Vagina (tissue), 2 donors: ENCODE data around the gene CHST11. TPM values are rescaled to one million over a fixed set of nuclear protein-coding genes. Genes with fewer than 3 reads are reported as not detected.

ENCODE experiments used
- DNase-seq, 2 donors: peaks; one replicate each; pipeline ENCODE4 v3.0.0-alpha.2; 2017; ENCODE audit errors: extremely low spot score in 2 of 2
- H3K27ac ChIP-seq: fragments of 200-600 bp; sonication (generic); one replicate; pipeline ENCODE4 v1.5.1; 2019
- H3K27me3 ChIP-seq: fragments of 200-600 bp; sonication (generic); one replicate; pipeline ENCODE4 v1.5.1; 2019
- H3K36me3 ChIP-seq, 2 donors: fragments of 200-600 bp; sonication (generic); one replicate each; pipeline ENCODE4 v1.5.1; 2017 to 2019
- H3K4me1 ChIP-seq: fragments of 200-600 bp; sonication (generic); one replicate; pipeline ENCODE4 v1.5.1; 2019
- H3K4me3 ChIP-seq, 2 donors: fragments of 200-600 bp; sonication (generic); 1 replicate in 1 of 2; 2 replicates in 1 of 2; pipeline ENCODE4 v1.5.1; 2016 to 2019
- H3K9me3 ChIP-seq: fragments of 200-600 bp; sonication (generic); one replicate; pipeline ENCODE4 v1.5.1; 2019
- POLR2A ChIP-seq, 2 donors: fragments of 450-650 bp; IDR thresholded peaks; one replicate each; pipeline ENCODE4 v1.6.1; 2017; ENCODE audit warnings: antibody characterized with exemption in 2 of 2, mild to moderate bottlenecking in 2 of 2, moderate library complexity in 2 of 2
- POLR2AphosphoS5 ChIP-seq, 2 donors: sonication (generic); formaldehyde crosslinking; IDR thresholded peaks; one replicate each; pipeline ENCODE4 v1.9.0; 2017; ENCODE audit warnings: antibody characterized with exemption in 2 of 2, mild to moderate bottlenecking in 2 of 2, low read depth in 1 of 2; ENCODE audit not compliant: insufficient read depth in 1 of 2
- intact Hi-C: fragments of 100-400 bp; cut with DNase I; formaldehyde crosslinking; loops from one replicate; pipeline ENCODE4 v1.15.1; 2023
- total RNA-seq: library from RNA; depleted of rRNA; stranded (reverse); fragments of >200 nt; gene quantifications from one replicate; pipeline ENCODE4 v1.2.3, GENCODE V29; 2016
- TF ChIP-seq, protein P1 (sequence below), 3 experiments: fragments of 450-650 bp in 2 of 3; fragments of 200-600 bp in 1 of 3; sonication (generic) in 1 of 3; IDR thresholded peaks; one replicate each; pipeline ENCODE4 v1.5.1; 2017 to 2019; ENCODE audit warnings: antibody characterized with exemption in 3 of 3, mild to moderate bottlenecking in 2 of 3, moderate library complexity in 2 of 3

The CHST11 gene
- total RNA-seq, 1 donor from 2014 or later: 40.0 TPM

DNA sequence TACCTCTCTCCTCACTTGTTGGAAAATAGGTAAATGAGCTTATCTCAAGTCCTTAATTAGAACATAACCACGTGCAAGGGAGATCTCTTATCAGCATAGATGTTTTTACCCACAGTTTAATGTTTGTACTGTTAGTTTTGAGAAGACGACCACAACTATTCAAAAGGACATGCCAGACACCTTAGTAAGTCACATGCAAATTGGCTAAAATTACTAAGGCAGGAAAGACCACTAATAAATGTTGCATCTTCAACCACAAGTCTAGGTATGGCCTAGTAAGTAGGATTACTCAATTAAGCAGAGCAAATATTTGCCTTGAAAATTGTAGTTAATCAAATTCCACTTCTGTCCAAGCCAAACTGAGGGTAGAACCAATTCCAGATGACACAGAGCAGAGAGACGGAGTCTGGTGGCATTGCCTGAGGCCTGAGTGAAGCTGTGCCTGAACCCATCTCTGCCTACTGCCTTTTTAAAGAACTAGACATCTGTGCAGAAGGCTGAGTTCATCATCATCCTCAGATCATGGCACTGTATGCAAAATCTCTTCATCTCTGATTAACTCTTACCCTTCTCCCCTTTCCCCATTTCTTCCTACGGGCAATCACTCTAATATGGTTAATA, 29.7 kb upstream of the CHST11 start:
- H3K27ac ChIP-seq: no peak overlapping the region
- intact Hi-C loops: no loop called here

DNA sequence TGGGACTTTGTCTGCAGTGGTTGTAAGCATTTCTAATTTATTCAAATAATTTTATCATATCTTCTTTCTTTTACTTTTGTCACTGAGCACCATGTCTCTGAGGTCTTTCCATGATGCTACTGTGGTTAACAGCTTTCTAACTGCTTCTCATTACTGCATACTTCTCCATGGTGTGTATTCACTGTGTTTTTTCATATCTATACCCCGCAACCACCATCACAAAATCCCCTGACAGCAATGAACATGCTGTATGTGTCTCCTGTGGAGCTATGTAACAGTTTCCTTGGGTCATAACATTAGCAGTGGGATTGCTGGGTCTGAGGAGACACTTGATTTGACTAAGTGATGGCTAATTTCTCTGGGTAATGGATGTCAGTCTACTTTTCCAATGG, 29.2 kb upstream of the CHST11 start:
- intact Hi-C loops: no loop called here
- no peak for DNase-seq
- no peaks in the 10 kb centered on the region for H3K36me3 ChIP-seq

More for the DNA sequence above, 29.7 kb upstream of the CHST11 start:
- no peaks in the 10 kb centered on the region for H3K4me1 ChIP-seq
- H3K27me3 ChIP-seq: no peaks in the 10 kb centered on the region
- H3K36me3 ChIP-seq: no peaks in the 10 kb centered on the region
- DNase-seq: no peak
- H3K9me3 ChIP-seq: no peaks in the 10 kb centered on the region
- TF ChIP-seq, protein P1, sequence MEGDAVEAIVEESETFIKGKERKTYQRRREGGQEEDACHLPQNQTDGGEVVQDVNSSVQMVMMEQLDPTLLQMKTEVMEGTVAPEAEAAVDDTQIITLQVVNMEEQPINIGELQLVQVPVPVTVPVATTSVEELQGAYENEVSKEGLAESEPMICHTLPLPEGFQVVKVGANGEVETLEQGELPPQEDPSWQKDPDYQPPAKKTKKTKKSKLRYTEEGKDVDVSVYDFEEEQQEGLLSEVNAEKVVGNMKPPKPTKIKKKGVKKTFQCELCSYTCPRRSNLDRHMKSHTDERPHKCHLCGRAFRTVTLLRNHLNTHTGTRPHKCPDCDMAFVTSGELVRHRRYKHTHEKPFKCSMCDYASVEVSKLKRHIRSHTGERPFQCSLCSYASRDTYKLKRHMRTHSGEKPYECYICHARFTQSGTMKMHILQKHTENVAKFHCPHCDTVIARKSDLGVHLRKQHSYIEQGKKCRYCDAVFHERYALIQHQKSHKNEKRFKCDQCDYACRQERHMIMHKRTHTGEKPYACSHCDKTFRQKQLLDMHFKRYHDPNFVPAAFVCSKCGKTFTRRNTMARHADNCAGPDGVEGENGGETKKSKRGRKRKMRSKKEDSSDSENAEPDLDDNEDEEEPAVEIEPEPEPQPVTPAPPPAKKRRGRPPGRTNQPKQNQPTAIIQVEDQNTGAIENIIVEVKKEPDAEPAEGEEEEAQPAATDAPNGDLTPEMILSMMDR (IDR thresholded peaks at IDR 0.05): no peak
- TF ChIP-seq POLR2AphosphoS5 (IDR thresholded peaks at IDR 0.05; ENCODE audit: insufficient read depth in 1 of 2, low read depth in 1 of 2) (no peak), POLR2A (IDR thresholded peaks at IDR 0.05) (no peak)
- H3K4me3 ChIP-seq: no peak overlapping the region

DNA sequence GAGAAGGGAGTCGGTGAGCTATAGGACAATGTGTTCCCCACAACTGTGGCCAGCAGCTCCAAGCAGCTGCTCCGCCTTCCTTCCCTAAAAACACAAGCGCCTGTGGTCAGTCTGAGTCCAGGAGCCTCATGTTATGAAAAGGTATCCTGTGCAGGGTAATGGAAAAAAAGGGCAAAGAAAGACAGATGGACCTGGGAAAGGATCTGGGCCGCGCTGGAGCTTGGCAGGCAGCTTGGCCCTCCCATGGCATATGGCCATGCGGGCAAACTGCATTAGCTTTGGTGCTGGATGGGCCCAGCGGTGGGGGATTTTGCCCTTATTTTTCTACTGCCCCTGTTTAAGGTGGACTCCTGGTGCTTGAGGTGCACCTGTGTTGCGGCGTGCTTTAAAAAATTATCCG, 23.7 kb upstream of the CHST11 start:
- Histone ChIP-seq H3K9me3 (no peaks in the 10 kb centered on the region), H3K4me3 (no peak overlapping the region), H3K27ac (no peak overlapping the region), H3K4me1 (no peaks in the 10 kb centered on the region), H3K27me3 (no peaks in the 10 kb centered on the region), H3K36me3 (no peaks in the 10 kb centered on the region)
- no peak for DNase-seq
- TF ChIP-seq POLR2AphosphoS5 (IDR thresholded peaks at IDR 0.05; ENCODE audit: insufficient read depth in 1 of 2, low read depth in 1 of 2) (no peak), POLR2A (IDR thresholded peaks at IDR 0.05) (no peak)
- TF ChIP-seq, protein P1 (IDR thresholded peaks at IDR 0.05): no peak
- intact Hi-C loops: no loop called here

More for the DNA sequence above, 29.2 kb upstream of the CHST11 start:
- Histone ChIP-seq H3K4me1 (no peaks in the 10 kb centered on the region), H3K27me3 (no peaks in the 10 kb centered on the region), H3K27ac (no peak overlapping the region), H3K4me3 (no peak overlapping the region), H3K9me3 (no peaks in the 10 kb centered on the region)
- no peak for TF ChIP-seq POLR2AphosphoS5 (IDR thresholded peaks at IDR 0.05; ENCODE audit: insufficient read depth in 1 of 2, low read depth in 1 of 2)
- TF ChIP-seq POLR2A (IDR thresholded peaks at IDR 0.05): no peak
- TF ChIP-seq, protein P1 (IDR thresholded peaks at IDR 0.05): no peak

DNA sequence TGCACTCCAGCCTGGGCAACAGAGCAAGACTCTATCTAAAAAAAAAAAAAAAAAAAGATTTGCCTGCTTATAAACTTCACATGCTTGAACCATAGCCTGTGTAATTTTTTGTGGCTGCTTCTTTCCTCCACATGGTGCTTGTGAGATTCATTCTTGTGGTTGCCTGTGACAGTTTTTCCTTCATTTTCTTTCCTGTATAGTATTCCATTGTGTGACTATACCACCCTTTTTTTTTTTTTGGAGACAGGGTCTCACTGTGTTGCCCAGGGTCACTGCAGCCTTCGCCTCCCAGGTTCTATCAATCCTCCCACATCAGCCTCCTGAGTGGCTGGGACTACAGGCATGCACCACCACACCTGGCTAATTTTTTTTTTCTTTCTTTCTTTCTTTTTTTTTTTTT, 22.6 kb upstream of the CHST11 start:
- H3K4me3 ChIP-seq: no peak overlapping the region
- no peak for DNase-seq
- no peaks in the 10 kb centered on the region for H3K36me3 ChIP-seq
- H3K9me3 ChIP-seq: no peaks in the 10 kb centered on the region
- TF ChIP-seq, protein P1 (IDR thresholded peaks at IDR 0.05): no peak
- TF ChIP-seq POLR2A (IDR thresholded peaks at IDR 0.05) (no peak), POLR2AphosphoS5 (IDR thresholded peaks at IDR 0.05; ENCODE audit: insufficient read depth in 1 of 2, low read depth in 1 of 2) (no peak)
- H3K27me3 ChIP-seq: no peaks in the 10 kb centered on the region
- H3K27ac ChIP-seq: no peak overlapping the region
- H3K4me1 ChIP-seq: no peaks in the 10 kb centered on the region
- intact Hi-C loops: no loop called here

DNA sequence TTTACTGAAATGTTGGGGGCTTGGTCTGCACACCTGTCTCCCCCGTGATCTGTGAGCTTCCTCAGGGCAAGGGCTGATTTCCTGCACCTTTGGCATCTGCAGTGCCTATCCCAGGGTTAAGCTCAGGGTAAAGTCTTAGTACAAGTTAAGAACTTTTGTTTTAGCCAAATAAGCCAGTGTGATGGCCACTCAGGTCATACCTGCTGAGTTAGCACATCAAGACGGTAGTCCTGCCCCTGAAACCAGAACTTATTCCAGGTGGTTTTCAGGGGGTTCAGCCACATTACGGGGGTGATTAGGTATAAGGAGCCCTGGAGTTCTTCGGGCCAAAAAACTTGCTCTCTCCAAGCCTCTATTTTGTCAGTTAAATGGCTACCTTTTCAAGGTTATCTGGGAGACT, 21.6 kb upstream of the CHST11 start:
- no peak overlapping the region for H3K27ac ChIP-seq
- intact Hi-C loops: no loop called here
- H3K27me3 ChIP-seq: no peaks in the 10 kb centered on the region
- H3K4me3 ChIP-seq: no peak overlapping the region
- no peak for DNase-seq
- no peaks in the 10 kb centered on the region for H3K9me3 ChIP-seq
- no peaks in the 10 kb centered on the region for H3K4me1 ChIP-seq
- TF ChIP-seq, protein P1 (IDR thresholded peaks at IDR 0.05): no peak
- TF ChIP-seq POLR2AphosphoS5 (IDR thresholded peaks at IDR 0.05; ENCODE audit: insufficient read depth in 1 of 2, low read depth in 1 of 2) (no peak), POLR2A (IDR thresholded peaks at IDR 0.05) (no peak)
- no peaks in the 10 kb centered on the region for H3K36me3 ChIP-seq
